GM12878 (cell line): Measurements from ENCODE around the gene GLI1. TPM values are rescaled to one million over a fixed set of nuclear protein-coding genes. Genes with fewer than 3 reads are reported as not detected.

Experiments used
- ASH2L ChIP-seq: fragments of 300-600, 200-600 bp; sonication (generic); IDR thresholded peaks from 2 replicates; pipeline ENCODE4 v1.6.1; 2017; ENCODE audit warnings: low read depth, mild to moderate bottlenecking, borderline replicate concordance
- CEBPB ChIP-seq, 2 experiments: fragments of 150-350 bp in 1 of 2; IDR thresholded peaks; 2 replicates each; pipeline ENCODE4 v1.6.1; 2012 to 2014; ENCODE audit warnings: low read depth in 2 of 2, low read length in 2 of 2, borderline replicate concordance in 1 of 2, inconsistent platforms in 1 of 2
- CREM ChIP-seq: IDR thresholded peaks from 2 replicates; pipeline ENCODE4 v1.6.1; 2014; ENCODE audit warnings: antibody characterized with exemption, low read depth
- KDM1A ChIP-seq: fragments of 200-600 bp; sonication (generic); IDR thresholded peaks from 2 replicates; pipeline ENCODE4 v1.6.1; 2016; ENCODE audit warnings: borderline replicate concordance
- POLR2AphosphoS2 ChIP-seq: IDR thresholded peaks from 2 replicates; pipeline ENCODE4 v1.6.1; 2011; ENCODE audit warnings: low read depth, mild to moderate bottlenecking, low read length, improper control_type of control experiment, moderate library complexity
- RAD21 ChIP-seq: IDR thresholded peaks from 2 replicates; pipeline ENCODE4 v1.6.1; 2011; ENCODE audit warnings: mild to moderate bottlenecking, low read depth, low read length, moderate library complexity; ENCODE audit not compliant: insufficient read depth
- SIX5 ChIP-seq: IDR thresholded peaks from 2 replicates; pipeline ENCODE4 v1.6.1; 2011; ENCODE audit warnings: mild to moderate bottlenecking, low read depth, low read length, moderate library complexity; ENCODE audit not compliant: severe bottlenecking
- SMAD5 ChIP-seq: IDR thresholded peaks from 2 replicates; pipeline ENCODE4 v1.6.1; 2016; ENCODE audit warnings: antibody characterized with exemption, low read depth
- SPI1 ChIP-seq: IDR thresholded peaks from 2 replicates; pipeline ENCODE4 v1.6.1; 2011; ENCODE audit warnings: low read depth, mild to moderate bottlenecking, low read length, moderate library complexity, borderline replicate concordance; ENCODE audit not compliant: insufficient read depth
- SUZ12 ChIP-seq: fragments of 200-600 bp; sonication (generic); IDR thresholded peaks from one replicate; pipeline ENCODE4 v1.6.1; 2018; ENCODE audit warnings: antibody characterized with exemption, mild to moderate bottlenecking; ENCODE audit not compliant: unreplicated experiment
- ZBTB33 ChIP-seq: fragments of 450-650 bp; IDR thresholded peaks from 2 replicates; pipeline ENCODE4 v1.6.1; 2017; ENCODE audit warnings: mild to moderate bottlenecking
- polyA plus RNA-seq, 11 experiments: library from polyadenylated mRNA; depleted of rRNA in 4 of 11; unstranded in 6 of 11; stranded (reverse) in 5 of 11; fragments of >200 nt; fragmentation: Nextera tagmentation in 4 of 11; fragmentation: Illumina TruSeq in 1 of 11; extraction: Ambion mirVana in 4 of 11; extraction: Trizol in 1 of 11; gene quantifications; 1 replicate in 1 of 11; 2 replicates in 10 of 11; pipeline versions ENCODE4 v1.2.1 to v1.2.3, GENCODE V29; 2011 to 2016; ENCODE audit warnings: inconsistent platforms in 2 of 11, missing spikeins in 2 of 11, low read depth in 1 of 11
- total RNA-seq, 4 experiments: library from RNA; depleted of rRNA in 3 of 4; stranded (reverse); fragments of >200 nt in 3 of 4; fragmentation: Illumina TruSeq in 1 of 4; extraction: Trizol in 1 of 4; gene quantifications; 2 replicates each; pipeline versions ENCODE4 v1.2.1 to v1.2.3, GENCODE V29; 2013 to 2021
- TF ChIP-seq, protein P1 (sequence below): IDR thresholded peaks from 2 replicates; pipeline ENCODE4 v1.6.1; 2011; ENCODE audit warnings: low read depth, low read length, improper control_type of control experiment, borderline replicate concordance

The GLI1 gene
- total and polyA plus RNA-seq, 10 of the 15 experiments (the other 5 are each of a cell fraction or from before 2014, with no cell fraction given) = 0.27 to 1.2 (median 0.49) TPM

DNA sequence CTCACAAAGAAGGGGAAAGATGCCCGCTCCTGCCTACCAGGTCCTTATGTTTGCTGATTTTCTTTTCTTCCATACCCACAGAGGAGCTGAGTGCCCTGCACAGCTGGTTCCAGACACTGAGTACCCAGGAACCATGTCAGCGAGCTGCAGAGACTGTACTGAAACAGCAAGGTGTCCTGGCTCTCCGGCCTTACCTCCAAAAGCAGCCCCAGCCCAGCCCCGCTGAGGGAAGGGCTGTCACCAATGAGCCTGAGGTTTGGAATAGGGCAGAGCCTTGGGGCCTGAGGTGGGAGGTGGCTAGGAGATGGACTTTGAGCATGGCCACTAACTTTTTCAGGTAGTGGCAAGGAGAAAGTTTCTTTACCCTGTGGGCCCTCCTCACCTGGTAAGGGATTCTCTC is 30.5 kb downstream of the GLI1 start (continued):
- TF ChIP-seq ZBTB33 = no peak
- TF ChIP-seq ASH2L = no peak
- TF ChIP-seq CEBPB (IDR thresholded peaks at IDR 0.05; ENCODE audit: borderline replicate concordance in 1 of 2, low read depth in 2 of 2, low read length in 2 of 2) = no peak
- no peak for TF ChIP-seq SIX5
- TF ChIP-seq SPI1 = no peak
- TF ChIP-seq, protein P1, sequence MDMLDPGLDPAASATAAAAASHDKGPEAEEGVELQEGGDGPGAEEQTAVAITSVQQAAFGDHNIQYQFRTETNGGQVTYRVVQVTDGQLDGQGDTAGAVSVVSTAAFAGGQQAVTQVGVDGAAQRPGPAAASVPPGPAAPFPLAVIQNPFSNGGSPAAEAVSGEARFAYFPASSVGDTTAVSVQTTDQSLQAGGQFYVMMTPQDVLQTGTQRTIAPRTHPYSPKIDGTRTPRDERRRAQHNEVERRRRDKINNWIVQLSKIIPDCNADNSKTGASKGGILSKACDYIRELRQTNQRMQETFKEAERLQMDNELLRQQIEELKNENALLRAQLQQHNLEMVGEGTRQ = no peak
- no peak for TF ChIP-seq KDM1A
- TF ChIP-seq RAD21 = no peak
- no peak for TF ChIP-seq SUZ12
- no peak for TF ChIP-seq POLR2AphosphoS2
- no peak for TF ChIP-seq SMAD5
- TF ChIP-seq CREM = no peak
- TF ChIP-seq, all 136 proteins: peak for 0
